ENCODE data around the gene LGALS7. TPM values are rescaled to one million over a fixed set of nuclear protein-coding genes. Genes with fewer than 3 reads are reported as not detected.

The LGALS7 gene
- total and polyA plus RNA-seq, 2 of the 4 experiments (the other 2 are of a cell fraction) = not detected

GRCh38 chr19:38740257-38740592, 33.1 kb downstream of the LGALS7 start:
- no peak for TF ChIP-seq RCOR1 (IDR thresholded peaks at IDR 0.05; ENCODE audit: insufficient replicate concordance, low read length)
- TF ChIP-seq ELK1 (IDR thresholded peaks at IDR 0.05; ENCODE audit: borderline replicate concordance, low read depth, low read length) = no peak
- no peak for TF ChIP-seq CHD1 (IDR thresholded peaks at IDR 0.05; ENCODE audit: low read depth, low read length)
- H2BK20ac ChIP-seq (ENCODE audit: low read depth, low read length) = no peak overlapping the region
- no peak overlapping the region for H3K27ac ChIP-seq (ENCODE audit: insufficient read depth, low read length)
- H4K5ac ChIP-seq (ENCODE audit: low read depth, low read length) = no peak overlapping the region
- H3K9me1 ChIP-seq (ENCODE audit: insufficient read depth, low read length) = no peaks in the 10 kb centered on the region
- no peak overlapping the region for H2BK15ac ChIP-seq (ENCODE audit: low read depth, low read length)
- no peaks in the 10 kb centered on the region for H3K36me3 ChIP-seq (ENCODE audit: control insufficient read depth, insufficient read depth, low read length)
- peaks cover 2% of the 10 kb centered on the region for H3K4me1 ChIP-seq (ENCODE audit: control insufficient read depth, insufficient read depth, low read length)
- no peaks in the 10 kb centered on the region for H3K9me3 ChIP-seq (ENCODE audit: control insufficient read depth, insufficient read depth, low read length)
- ChIA-PET POLR2A (ENCODE audit: unreplicated experiment) (no interaction called here), CTCF (no interaction called here)
- H4K20me1 ChIP-seq (ENCODE audit: insufficient read depth, low read length) = peaks cover 3% of the 10 kb centered on the region
- no peaks in the 10 kb centered on the region; the same call in 1 of the 2 replicates for H3K27me3 ChIP-seq (ENCODE audit: control insufficient read depth, insufficient read depth, low read length)
- H3K18ac ChIP-seq (ENCODE audit: low read depth, low read length) = no peak overlapping the region
- in situ Hi-C loops (cut with MboI; ENCODE audit: low sequenced_read_pairs) = loop anchor here (25.0 kb wide), 1 partner anchor 172 kb away; the partner anchor contains the start of gene CCER2
- 90% methylated on average over 7 of the region's 9 CpGs; no CpG with 5 or more reads in 1 of the 2 experiments for WGBS, 2 experiments (ENCODE audit: extremely low coverage in 2 of 2, insufficient read length in 1 of 2)
- no peak overlapping the region for H2AK5ac ChIP-seq (ENCODE audit: low read depth, low read length)
- no peak overlapping the region for H3K9ac ChIP-seq (ENCODE audit: low read depth, low read length)
- intact Hi-C loops (cut with micrococcal nuclease) = no loop called here
- H2BK120ac ChIP-seq (ENCODE audit: low read depth, low read length) = no peak overlapping the region
- H3K14ac ChIP-seq (replicated peaks; ENCODE audit: low read depth, low read length) = no peak overlapping the region
- H3K4me2 ChIP-seq (ENCODE audit: low read depth, low read length) = no peak overlapping the region
- no peak overlapping the region for H2BK5ac ChIP-seq (ENCODE audit: low read depth, low read length, poor library complexity, severe bottlenecking)
- DNase-seq = no peak
- no peak overlapping the region for H2AFZ ChIP-seq (replicated peaks; ENCODE audit: low read length, poor library complexity)
- no peaks in the 10 kb centered on the region for H3K79me1 ChIP-seq (ENCODE audit: low read depth in 1 of 2, low read length in 2 of 2)
- no peak overlapping the region for H3K4ac ChIP-seq (ENCODE audit: low read depth, low read length)
- no TSS peak for BruUV-seq (replicated peaks)
- ATAC-seq (ENCODE audit: low read depth) = no peak
- H3K56ac ChIP-seq (ENCODE audit: extremely low read depth, insufficient read depth, low read length) = no peak overlapping the region
- no peak overlapping the region for H3K23ac ChIP-seq (ENCODE audit: low read depth, low read length)
- no peak overlapping the region for H3K4me3 ChIP-seq (ENCODE audit: insufficient read depth, low read depth, low read length)
- no peak overlapping the region for H4K8ac ChIP-seq (ENCODE audit: low read depth in 2 of 2, low read length in 2 of 2)
- no peak overlapping the region for H2AK9ac ChIP-seq (replicated peaks; ENCODE audit: low read depth, low read length, poor library complexity)
- no peak overlapping the region for H4K91ac ChIP-seq (ENCODE audit: insufficient read depth, low read depth, low read length)
- dilution Hi-C loops (cut with HindIII; ENCODE audit: low sequenced_read_pairs, unreplicated experiment) = no loop called here
